Left lung (tissue), 10 donors: Measurements from ENCODE around the gene CTCF. TPM values are rescaled to one million over a fixed set of nuclear protein-coding genes. Genes with fewer than 3 reads are reported as not detected.

Experiments
- ATAC-seq: fragments of 200-7000 bp; cut with Tn5 transposase; one replicate; pipeline ENCODE4 v1.9.1; 2020; ENCODE audit warnings: moderate library complexity
- DNase-seq, 4 donors: peaks; one replicate each; pipeline ENCODE4 v3.0.0-alpha.2; 2013 to 2020
- H3K27ac ChIP-seq, 2 donors: fragments of 200-600 bp; sonication (generic) in 1 of 2; one replicate each; pipeline versions ENCODE4 v1.5.0 to v1.8.0; 2020 to 2021
- H3K27me3 ChIP-seq, 2 donors: fragments of 200-600 bp; sonication (generic) in 1 of 2; one replicate each; pipeline versions ENCODE4 v1.5.0 to v1.8.0; 2020 to 2021
- H3K36me3 ChIP-seq, 2 donors: fragments of 200-600 bp; sonication (generic) in 1 of 2; one replicate each; pipeline versions ENCODE4 v1.5.0 to v1.8.0; 2020 to 2021
- H3K4me1 ChIP-seq, 2 donors: fragments of 200-600 bp; one replicate each; pipeline ENCODE4 v1.8.0; 2021
- H3K4me3 ChIP-seq, 2 donors: fragments of 200-600 bp; sonication (generic) in 1 of 2; one replicate each; pipeline versions ENCODE4 v1.5.0 to v1.8.0; 2020 to 2021; ENCODE audit warnings: mild to moderate bottlenecking in 1 of 2
- H3K9me3 ChIP-seq, 2 donors: fragments of 200-600 bp; sonication (generic) in 1 of 2; one replicate each; pipeline versions ENCODE4 v1.5.0 to v1.8.0; 2020 to 2021
- CTCF ChIP-seq, 2 donors: fragments of 200-600 bp; sonication (generic) in 1 of 2; IDR thresholded peaks; one replicate each; pipeline versions ENCODE4 v1.5.0 to v1.8.0; 2021; ENCODE audit warnings: antibody characterized with exemption in 2 of 2
- intact Hi-C, 2 donors: fragments of 100-400 bp; cut with DNase I; formaldehyde crosslinking; loops; one replicate each; pipeline versions ENCODE4 v1.11.2 to v1.14.2; 2022
- polyA plus RNA-seq, 6 donors: library from polyadenylated mRNA; unstranded; fragments of 120-200 nt; gene quantifications; one replicate each; pipeline ENCODE4 v1.2.1, GENCODE V29; 2013; ENCODE audit not compliant: insufficient read length in 6 of 6
- total RNA-seq, 2 donors: library from RNA; stranded (reverse); fragmentation: NEBNext Ultra II Directional; extraction: Animal tissue kit (Norgen Biotek cat#: 25700); gene quantifications; one replicate each; pipeline ENCODE4 v1.2.1, GENCODE V29; 2021
- donor health status: DM: no; HTN: yes; CAD: no.
- donor health status: DM: no; HTN: no; CAD: no.

CTCF gene
- total and polyA plus RNA-seq, 8 donors, result 27.8 to 80.2 (median 73.4) TPM

DNA sequence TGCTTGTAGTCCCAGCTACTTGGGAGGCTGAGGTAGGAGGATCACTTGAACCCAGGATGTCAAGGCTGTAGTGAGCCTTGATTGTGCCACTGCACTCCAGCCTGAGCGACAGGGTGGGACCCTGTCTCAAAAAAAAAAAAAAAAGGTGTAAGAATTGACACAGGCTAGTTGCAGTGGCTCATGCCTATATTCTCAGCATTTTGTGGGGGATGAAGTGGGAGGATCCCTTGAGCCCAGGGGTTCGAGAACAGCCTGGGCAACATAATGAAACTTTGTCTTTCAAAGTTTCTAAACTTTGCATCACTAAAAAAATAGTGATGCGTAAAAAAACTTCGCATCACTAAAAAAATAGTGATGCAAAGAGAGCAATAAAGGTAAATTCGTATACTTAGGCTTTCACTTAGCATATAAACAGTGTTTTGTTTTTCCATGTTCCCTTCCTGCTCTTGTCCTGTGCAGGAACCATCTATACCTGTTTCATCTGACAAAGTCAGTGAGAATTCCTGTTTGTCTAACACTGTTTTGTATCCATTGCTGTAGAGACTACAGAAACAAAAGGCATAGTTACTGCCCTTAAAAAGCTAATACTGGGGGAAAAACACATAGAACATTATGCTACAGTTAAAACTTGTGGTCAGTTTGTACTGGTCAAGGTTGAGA lies 32.1 kb downstream of the CTCF start:
- H3K27me3 ChIP-seq, result no peaks in the 10 kb centered on the region
- no peak overlapping the region for H3K27ac ChIP-seq
- H3K9me3 ChIP-seq, result no peaks in the 10 kb centered on the region
- intact Hi-C loops, result no loop called here
- no peak for TF ChIP-seq CTCF (IDR thresholded peaks at IDR 0.05)
- peaks cover 0 to 6% of the 10 kb centered on the region in 2 donors for H3K36me3 ChIP-seq
- DNase-seq (no peak), ATAC-seq (no peak)
- no peak overlapping the region for H3K4me3 ChIP-seq
- no peaks in the 10 kb centered on the region for H3K4me1 ChIP-seq

DNA sequence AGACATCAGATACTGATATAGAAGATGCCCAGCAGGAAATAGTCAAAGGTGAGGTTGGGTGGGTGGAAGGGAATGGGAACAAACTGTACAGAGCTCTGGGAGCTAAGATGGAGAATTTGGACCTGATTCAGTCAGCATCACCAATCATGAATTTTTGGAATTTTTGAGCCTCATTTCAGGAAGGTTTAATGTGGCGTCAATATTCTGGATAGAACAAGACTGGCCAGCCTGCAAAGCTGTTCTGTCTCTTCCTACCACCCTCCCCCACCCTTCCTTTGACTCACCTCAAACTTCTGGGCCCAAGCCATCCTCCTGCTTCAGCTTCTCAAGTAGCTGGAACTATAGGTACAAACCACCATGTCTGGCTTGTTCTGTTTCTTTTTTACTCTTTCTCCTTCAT lies 32.6 kb downstream of the CTCF start:
- H3K9me3 ChIP-seq, result no peaks in the 10 kb centered on the region
- ATAC-seq, result peak; percentile 75
- intact Hi-C loops, result no loop called here
- no peaks in the 10 kb centered on the region for H3K27me3 ChIP-seq
- no peak for TF ChIP-seq CTCF (IDR thresholded peaks at IDR 0.05)
- H3K36me3 ChIP-seq, result peaks cover 0 to 6% of the 10 kb centered on the region in 2 donors
- no peak overlapping the region for H3K27ac ChIP-seq
- H3K4me3 ChIP-seq, result no peak overlapping the region
- no peak for DNase-seq
- no peaks in the 10 kb centered on the region for H3K4me1 ChIP-seq

DNA sequence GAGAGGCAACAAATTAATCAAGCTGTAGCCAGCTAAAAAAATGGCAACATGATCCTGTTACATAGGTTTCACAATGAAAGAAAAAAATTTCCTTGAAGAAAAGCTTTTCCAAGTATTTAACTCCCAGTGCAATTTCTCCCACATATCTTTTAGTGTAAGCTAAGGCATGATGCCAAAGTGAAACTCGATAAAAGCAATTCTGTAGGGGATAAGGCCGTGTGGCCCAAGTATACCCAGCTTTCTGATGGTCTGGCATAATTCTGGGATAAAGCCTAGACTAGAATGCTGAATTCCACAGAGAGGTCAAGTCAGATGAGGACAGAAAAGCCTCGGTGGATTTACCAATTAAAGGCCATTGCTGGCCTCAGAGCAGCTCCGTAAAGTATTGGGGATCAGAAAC lies 36.2 kb downstream of the CTCF start:
- H3K27me3 ChIP-seq, result no peaks in the 10 kb centered on the region
- ATAC-seq, result no peak
- peaks cover 0 to 6% of the 10 kb centered on the region in 2 donors for H3K36me3 ChIP-seq
- no peak for TF ChIP-seq CTCF (IDR thresholded peaks at IDR 0.05)
- H3K9me3 ChIP-seq, result no peaks in the 10 kb centered on the region
- H3K27ac ChIP-seq, result no peak overlapping the region
- intact Hi-C loops, result no loop called here
- H3K4me1 ChIP-seq, result no peaks in the 10 kb centered on the region
- DNase-seq, result peak in 2 of 4 donors; percentile 19 to 28
- no peak overlapping the region for H3K4me3 ChIP-seq

- DNase-seq, result no peak
- Histone ChIP-seq H3K4me3 (no peak overlapping the region), H3K27ac (no peak overlapping the region), H3K36me3 (peaks cover 0 to 2% of the 10 kb centered on the region in 2 donors), H3K9me3 (no peaks in the 10 kb centered on the region), H3K27me3 (no peaks in the 10 kb centered on the region), H3K4me1 (no peaks in the 10 kb centered on the region)
- no peak for TF ChIP-seq CTCF (IDR thresholded peaks at IDR 0.05)
- no peak for ATAC-seq
- intact Hi-C loops, result no loop called here
Observed at GRCh38 chr16:67605641-67606040, 43.3 kb downstream of the CTCF start.

- peak; percentile 93 for ATAC-seq
Observed at GRCh38 chr16:67606632-67607031, 44.3 kb downstream of the CTCF start.

More at GRCh38 chr16:67606632-67607031, 44.3 kb downstream of the CTCF start:
- Histone ChIP-seq H3K4me3 (no peak overlapping the region), H3K4me1 (no peaks in the 10 kb centered on the region), H3K9me3 (no peaks in the 10 kb centered on the region), H3K27me3 (no peaks in the 10 kb centered on the region), H3K27ac (no peak overlapping the region), H3K36me3 (peaks cover 0 to 12% of the 10 kb centered on the region in 2 donors)
- intact Hi-C loops, result no loop called here
- DNase-seq, result peak in 1 of 4 donors; percentile 38
- TF ChIP-seq CTCF (IDR thresholded peaks at IDR 0.05), result no peak
